Glomerular visceral epithelial cell (primary cell): ENCODE measurements around the gene THPO.

Experiments
- DNase-seq: peaks from one replicate; pipeline ENCODE4 v3.0.0-alpha.2; 2016; ENCODE audit errors: extremely low spot score

Gene THPO

DNA sequence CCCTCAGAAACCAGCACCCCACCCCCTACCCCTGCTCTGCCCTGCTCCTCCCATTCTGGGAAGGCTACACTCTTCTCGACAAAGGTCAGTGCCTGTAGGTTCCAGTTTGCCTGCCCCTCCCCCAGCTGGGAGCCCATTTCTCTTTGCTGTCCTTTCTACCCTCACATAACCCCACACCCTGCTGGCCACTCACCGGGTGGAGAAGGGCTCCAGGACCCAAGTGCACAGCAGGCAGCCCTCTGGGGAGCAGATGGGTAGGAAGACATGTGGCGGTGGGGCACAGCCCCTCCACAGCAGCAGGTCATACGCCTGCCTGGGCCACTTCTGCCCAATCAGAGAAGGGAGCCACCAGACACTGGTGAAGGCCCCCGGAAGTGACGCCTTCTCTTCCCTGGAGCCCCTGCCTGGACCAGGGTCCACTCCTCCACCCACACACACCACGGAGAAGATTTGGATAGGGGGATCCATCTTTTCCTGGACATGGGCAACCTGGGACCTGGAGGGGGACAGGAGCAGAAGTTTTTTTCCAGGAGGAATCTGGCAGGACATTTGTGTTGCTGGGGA lies at the start of gene THPO:
Gene THPO (minus strand): TSS at position 326 of the 564 bp plus-strand sequence. CDS start 1,948 bp downstream, outside the sequence.
- DNase-seq: no peak

- no peak for DNase-seq
Observed at GRCh38 chr3:184426691-184427141, 48.7 kb upstream of the THPO start.

GRCh38 chr3:184423561-184423960 lies 45.6 kb upstream of the THPO start:
- DNase-seq: no peak

- no peak for DNase-seq
Observed at GRCh38 chr3:184419171-184419570, 41.2 kb upstream of the THPO start.

DNA sequence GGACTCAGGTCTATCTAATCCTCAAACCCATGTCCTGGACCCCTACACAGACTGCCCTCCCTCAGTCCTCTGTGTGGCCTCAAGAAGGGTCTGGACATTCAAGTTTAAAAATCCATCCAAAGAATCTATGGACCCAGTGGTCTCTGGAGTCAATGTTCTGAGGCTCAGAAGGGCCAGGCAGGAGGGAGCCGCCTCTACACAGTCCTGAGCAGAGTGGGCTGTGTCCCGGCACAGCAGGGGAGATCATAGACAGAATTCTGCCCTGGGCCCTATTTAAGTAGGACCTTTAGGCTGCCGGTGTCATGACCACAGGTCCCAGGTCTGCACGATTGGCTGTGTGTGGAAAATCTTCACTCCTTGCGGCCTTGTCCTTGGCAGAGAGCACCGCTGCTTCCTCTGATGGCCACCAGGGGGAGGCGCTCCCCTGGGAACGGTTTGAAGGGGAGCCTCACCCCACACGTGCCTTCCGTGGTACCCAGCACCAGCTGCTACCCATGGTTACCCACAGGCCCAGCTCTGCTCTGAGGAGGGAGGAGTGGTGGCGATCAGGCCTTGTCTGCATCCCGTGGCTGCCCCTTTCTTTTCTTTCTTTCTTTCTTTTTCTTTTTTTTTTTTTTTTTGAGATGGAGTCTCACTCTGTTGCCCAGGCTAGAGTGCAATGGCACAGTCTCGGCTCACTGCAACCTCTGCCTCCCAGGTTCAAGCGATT lies 39.8 kb upstream of the THPO start:
- DNase-seq: peak; percentile 45

- DNase-seq: no peak
Observed at GRCh38 chr3:184415203-184415490, 37.1 kb upstream of the THPO start.

DNA sequence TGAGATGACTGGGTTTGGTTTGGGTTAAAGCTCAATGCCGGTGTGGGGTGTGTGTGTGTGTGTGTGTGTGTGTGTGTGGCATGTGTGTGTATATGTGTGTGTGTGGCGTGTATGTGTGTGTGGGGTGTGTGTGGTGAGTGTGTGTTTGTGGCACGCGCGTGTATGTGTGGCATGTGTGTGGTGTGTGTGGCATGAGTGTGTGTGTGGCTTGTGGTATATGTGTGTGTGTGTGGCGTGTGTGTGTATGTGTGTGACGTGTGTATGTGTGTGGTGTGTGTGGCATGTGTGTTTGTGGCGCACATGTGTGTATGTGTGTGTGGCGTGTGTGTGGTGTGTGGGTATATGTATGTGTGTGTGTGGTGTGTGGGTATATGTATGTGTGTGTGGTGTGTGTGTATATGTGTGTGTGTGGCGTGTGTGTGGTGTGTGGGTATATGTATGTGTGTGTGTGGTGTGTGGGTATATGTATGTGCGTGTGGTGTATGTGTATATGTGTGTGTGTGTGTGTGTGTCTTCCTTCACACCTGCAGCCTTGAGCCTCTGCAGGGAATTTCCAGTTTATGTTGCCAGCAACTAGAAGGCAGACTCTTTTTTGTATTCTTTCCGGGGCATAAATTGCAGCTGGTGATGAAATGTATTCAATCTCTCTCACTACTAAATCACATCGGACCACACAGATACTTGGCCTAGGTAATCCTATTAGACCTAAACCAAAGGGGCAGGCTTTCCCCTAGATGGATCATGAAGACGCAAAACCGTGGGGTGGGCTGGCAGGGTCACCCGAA lies 36.6 kb upstream of the THPO start:
- no peak for DNase-seq

- DNase-seq: no peak
Observed at GRCh38 chr3:184409946-184410500, 32.0 kb upstream of the THPO start.

DNA sequence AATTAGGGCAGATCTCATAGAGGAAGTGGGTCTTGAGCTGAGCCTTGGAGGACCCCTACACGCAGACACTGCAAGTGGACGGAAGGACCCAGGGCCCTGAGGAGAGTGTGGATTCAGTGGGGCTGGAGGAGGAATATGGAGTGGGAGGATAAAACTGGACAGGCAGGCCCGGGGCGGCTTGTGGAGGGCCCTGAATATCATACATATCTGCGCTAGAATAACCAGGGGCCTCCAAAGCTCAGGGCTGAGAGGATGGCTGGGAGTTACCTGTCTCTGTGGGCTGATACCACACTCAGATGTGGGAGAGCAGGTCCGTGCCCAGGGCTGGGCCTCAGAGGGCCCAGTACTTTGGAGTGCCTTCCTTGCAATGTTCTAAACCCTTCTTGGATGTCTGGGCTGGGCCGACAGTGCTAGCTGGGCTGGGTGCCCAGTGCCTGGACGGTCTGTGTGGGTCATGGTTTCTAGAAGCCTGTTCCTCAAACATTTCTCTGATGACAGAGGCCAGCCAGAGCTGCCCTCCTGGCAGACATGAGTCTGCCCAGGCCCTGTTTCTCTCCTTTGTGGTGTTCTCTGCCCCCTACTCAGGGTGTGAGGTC lies 31.4 kb upstream of the THPO start:
- DNase-seq: no peak

DNA sequence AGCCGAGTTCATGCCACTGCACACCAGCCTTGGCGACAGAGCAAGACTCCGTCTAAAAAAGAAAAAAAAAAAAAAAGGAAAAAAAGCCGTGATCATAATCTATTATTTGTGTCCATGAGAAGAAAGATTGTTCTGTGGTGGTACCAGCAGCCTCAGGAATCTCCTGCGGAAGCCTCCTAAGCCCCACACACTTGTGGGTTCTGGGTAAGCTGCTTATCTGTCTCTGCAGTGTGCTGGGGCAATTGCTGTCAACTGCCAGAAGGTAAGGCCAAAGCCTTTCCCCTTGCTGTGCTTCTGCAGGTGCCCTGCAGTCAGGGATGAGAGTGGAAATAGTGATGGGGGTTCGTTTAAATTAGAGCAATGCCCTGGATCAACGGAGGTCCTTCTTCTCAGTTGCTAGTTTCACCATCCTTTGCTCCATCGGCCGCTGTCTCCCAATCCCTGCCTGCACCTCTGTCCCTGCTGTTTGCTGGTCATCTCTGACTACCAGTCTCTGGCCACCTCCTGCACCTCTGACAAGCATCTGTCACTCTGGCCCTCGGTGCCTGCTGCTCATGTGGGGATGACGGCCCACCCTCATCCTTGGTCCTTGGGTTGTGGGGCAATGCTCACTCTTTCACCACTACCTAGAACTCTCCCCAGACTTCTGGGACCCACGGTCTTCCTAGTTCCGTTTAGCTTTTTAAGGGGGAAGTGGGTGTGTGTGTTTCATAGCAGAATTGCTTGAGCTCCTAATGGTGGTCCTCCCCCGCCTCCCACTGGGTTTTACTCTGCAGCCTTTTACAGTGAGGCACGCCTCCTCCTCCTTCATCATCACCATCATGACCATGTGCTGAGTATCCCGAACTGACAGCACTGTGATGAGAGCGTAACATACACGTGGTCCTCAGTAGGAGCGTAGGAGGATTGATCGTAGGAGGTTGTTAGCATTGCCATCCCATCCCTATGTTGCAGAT lies 27.3 kb upstream of the THPO start:
- DNase-seq: no peak

DNA sequence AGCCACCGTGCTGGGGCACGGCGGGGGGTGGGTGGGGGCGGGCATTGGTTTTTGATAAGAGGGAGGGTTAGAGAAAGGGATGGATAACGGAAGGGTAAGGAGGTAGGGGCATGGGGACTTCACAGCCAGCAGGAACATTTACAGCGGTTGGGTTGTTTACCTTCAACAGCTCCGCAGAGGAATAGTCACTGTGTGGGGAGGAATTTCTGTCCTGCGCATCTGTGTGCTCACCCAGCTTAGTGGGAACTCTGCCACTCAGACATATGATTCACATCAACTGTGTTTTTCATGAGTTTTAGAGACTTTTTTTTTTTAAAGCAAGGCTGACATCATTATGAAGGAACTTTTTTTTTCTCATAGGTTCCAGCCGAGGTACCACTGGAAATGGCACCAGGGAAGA lies 21.4 kb upstream of the THPO start:
- peak; percentile 65 for DNase-seq

- no peak for DNase-seq
Observed at GRCh38 chr3:184395320-184395660, 17.3 kb upstream of the THPO start.

- peak; percentile 32 for DNase-seq
Observed at GRCh38 chr3:184391266-184391665, 13.3 kb upstream of the THPO start.

DNA sequence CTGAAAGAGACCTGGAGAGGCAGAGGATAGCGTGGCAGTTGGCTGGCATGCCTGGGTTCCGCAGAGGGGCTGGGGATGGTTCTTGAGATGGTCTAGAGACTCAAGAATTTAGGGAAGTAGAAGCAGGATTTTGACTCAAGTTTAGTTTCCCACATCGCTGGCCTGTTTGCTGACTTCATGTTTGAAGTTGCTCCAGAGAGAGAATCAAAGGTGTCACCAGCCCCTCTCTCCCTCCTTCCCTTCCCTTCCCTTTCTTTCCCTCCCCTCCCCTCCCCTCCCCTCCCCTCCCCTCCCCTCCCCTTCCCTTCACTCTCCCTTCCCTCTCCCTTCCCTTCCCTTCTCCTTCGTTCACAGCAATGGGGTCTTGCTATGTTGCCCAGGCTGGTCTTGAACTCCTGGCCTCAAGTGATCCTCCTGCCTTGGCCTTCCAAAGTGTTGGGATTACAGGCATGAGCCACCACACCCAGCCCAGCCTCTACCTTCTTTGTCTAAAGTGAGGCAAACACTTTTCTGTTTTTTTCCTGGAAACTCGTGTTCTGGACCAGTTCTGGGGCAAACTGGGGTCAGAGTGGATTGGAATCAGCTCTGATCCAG lies 12.0 kb upstream of the THPO start:
- DNase-seq: no peak

DNA sequence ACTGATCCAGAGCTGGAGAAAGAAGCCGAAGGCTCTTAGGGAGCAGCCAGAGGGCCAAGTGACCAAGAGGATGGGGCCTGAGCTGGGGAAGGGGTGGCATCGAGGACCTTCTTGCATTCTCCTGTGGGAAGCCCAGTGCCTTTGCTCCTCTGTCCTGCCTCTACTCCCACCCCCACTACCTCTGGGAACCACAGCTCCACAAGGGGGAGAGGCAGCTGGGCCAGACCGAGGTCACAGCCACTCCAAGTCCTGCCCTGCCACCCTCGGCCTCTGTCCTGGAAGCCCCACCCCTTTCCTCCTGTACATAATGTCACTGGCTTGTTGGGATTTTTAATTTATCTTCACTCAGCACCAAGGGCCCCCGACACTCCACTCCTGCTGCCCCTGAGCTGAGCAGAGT lies 11.4 kb upstream of the THPO start:
- no peak for DNase-seq

DNA sequence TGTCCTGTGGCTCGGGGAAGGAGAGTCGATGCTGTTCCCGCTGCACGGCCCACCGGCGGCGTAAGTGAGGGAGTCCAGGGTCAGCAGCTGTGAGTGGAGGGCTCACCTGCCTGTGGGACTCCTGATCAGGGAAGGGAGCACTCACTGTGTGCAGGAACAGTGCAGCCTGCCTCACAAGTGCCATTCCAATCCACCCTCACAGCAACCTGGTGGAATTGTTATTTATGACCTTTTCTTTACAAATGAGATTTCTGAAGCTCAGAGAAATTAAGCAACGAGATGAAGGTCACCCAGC lies 10.9 kb upstream of the THPO start:
- DNase-seq: no peak

DNA sequence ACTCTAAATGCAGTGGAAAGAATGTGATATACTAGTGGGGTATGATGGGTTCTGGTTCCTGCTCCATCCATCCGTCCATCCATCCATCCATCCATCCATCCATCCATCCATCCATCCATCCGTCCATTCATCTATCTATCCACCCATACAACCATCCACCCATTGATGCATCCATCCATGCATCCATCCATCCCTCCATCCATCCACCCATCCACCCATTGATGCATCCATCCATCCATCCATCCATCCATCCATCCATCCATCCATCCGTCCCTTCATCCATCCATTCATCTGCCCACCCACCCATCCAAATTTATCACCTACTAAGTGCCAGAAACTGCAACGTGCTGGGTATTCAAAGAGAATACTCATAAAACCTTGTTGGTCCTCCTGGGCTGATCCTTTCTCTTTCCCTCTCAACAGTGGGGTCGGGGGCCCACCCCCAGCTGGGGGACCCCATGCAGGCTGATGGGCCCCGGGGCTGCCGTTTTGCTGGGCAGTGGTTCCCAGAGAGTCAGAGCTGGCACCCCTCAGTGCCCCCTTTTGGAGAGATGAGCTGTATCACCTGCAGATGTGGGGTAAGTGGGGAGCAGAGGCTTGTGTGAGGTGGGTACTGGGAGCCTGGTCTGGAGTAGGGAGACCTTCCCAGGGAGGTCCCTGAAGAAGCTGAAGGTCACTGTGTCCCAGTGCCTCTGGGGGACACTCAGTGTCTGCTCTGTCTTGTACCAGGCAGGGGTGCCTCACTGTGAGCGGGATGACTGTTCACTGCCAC lies 10.3 kb upstream of the THPO start:
- DNase-seq: no peak

GRCh38 chr3:184387174-184387714 lies 9.2 kb upstream of the THPO start:
- no peak for DNase-seq

DNA sequence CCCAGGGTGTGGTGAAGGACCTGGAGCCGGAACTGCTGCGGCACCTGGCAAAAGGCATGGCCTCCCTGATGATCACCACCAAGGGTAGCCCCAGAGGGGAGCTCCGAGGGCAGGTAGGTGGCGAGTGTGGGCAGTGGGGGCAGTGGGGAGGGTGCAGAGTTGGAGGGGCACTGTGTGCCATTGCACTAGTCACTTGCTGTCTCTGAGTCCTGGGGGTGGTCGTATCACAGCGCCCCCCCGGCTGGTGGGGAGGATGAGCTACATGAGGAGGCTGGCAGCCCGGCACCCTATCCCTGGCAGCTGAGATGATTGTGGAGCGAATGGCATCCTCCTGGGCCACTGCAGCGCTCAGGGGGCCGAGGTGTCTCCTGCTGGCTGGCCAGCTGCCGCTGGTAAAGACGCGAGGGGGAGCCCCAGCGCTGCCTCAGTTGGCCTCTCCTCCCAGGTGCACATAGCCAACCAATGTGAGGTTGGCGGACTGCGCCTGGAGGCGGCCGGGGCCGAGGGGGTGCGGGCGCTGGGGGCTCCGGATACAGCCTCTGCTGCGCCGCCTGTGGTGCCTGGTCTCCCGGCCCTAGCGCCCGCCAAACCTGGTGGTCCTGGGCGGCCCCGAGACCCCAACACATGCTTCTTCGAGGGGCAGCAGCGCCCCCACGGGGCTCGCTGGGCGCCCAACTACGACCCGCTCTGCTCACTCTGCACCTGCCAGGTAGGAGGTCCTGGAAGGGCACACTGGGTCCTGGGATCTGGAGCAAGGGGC lies 8.2 kb upstream of the THPO start:
- no peak for DNase-seq
